Superior temporal gyrus (tissue), 1 donor: ENCODE results near the gene SLC22A17.
A peak's percentile ranks its signal among the peaks of the same experiment; 100 is the strongest.

Experiments used
- DNase-seq: peaks from one replicate; pipeline ENCODE4 v3.0.0-alpha.2; 2016; ENCODE audit errors: extremely low spot score

SLC22A17 gene

GRCh38 chr14:23362200-23362599 is 9.5 kb upstream of the SLC22A17 start:
- DNase-seq = peak; percentile 48

DNA sequence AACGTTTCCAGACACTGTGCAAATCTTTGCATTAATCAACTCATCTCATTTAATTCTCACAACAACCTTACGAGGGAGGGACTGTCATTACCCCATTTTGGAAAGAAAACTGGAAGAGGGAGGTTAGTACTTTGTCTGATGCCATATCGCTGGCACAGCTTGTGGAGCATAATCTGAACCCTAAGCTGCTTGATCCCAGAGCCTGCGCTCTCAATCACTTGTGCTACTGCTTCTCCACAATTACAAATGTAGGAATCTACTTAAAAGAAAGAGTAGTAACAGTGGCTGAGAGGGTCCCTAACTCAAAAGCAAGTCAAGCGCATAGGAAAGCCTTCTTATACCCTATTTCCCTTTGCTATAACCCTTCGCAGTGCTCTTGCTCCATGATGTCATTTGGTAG is 9.1 kb upstream of the SLC22A17 start:
- DNase-seq = no peak

DNA sequence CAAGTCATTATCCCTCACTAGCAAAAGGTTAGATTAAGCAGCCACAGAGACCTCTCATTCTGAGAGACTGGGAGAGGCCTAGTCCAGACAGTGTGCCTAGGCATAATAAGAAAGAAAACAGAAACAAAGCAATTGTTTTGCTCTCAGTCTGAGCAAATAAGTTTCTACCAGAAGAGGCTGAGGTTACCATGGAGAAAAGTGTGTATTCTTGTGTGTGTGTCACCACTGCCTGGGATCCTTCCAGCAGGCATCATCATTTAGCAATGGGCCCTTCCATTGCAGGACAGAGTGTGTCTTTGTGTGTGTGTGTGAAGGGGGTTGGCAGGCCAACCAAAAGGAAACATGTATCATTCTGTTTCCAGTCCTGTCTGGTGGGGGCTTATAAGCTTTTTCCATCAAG is 8.6 kb upstream of the SLC22A17 start:
- peak; percentile 77 for DNase-seq

DNA sequence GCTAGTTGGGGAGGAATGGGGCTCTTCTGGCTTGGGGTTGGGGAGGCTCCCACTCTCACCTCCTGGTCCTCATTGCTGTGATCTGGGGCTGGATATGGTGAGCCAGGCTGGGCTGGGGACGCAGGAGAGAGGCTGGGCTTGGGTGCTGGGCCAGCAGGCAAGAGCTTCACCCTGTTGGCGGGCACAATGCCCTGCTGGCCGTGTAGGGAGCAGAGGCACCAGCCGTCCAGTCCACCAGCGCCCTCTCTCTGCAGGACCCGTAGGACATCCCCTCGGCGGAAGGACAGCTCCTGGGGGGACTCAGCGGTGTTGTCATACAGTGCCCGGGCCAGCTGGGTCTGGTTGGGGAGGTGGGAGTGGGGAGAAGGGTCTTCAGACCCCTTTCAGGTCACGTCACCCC is 7.8 kb upstream of the SLC22A17 start:
- DNase-seq = peak; percentile 79

DNA sequence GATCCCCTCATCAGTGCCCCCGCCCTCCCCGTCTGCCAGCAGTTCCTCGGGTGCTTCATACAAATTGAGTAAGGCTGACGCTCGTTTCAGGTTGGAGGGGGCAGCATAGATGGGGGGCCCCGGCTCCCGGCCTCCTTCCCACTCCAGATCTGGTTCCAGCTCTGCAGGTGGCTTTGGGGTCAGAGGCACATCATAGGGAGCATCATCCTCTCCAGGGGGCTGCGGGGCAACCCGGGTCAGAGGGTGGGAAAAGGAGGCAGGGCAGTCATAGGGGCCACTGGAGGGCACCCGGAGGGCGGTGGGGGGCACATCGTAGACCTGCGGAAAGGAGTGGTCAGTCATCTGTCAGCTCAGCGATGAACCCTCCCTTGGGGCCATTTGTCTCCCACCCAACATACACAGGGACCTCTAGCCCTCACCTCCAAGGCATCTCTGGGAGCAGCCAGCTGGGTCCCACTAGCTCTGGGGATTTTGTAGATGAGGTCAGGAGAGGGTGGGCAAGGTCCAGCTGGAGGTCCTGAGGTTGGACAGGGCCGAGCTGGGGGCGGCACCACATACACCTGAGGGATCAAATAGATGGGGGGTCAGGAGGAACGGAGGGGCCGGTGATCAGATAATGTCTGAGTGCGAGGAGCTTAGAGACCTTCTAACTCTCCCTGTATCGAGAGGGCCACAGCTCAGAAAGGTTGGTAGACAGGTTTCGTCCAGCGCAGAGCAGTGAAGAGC is 7.2 kb upstream of the SLC22A17 start:
- DNase-seq = no peak

DNA sequence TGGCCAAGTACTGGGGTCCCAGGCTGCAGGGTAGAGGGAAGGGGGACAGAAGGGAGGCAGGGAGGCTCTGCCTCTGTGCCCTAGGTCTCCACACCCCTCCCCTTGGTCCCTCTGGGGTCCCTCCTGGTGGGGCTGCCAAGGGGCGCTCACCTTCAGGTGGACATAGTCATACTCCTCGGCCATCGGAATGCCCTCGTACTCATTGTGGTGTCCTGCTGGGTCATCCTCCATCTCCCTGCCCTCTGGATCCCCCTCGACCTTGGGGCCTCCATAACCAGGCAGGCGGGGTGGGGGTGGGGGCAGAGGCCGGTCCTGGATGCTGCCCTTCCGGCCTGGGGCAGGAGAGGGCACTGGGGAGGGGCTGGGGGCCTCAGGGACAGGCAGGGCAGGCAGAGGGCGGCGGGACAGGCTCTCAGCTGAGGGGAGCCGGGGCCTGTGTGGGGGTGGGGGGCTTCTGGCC is 6.5 kb upstream of the SLC22A17 start:
- DNase-seq = no peak

- DNase-seq = no peak
Measured at GRCh38 chr14:23358553-23359166, 6.0 kb upstream of the SLC22A17 start.

GRCh38 chr14:23358042-23358441 is 5.4 kb upstream of the SLC22A17 start:
- DNase-seq = no peak

DNA sequence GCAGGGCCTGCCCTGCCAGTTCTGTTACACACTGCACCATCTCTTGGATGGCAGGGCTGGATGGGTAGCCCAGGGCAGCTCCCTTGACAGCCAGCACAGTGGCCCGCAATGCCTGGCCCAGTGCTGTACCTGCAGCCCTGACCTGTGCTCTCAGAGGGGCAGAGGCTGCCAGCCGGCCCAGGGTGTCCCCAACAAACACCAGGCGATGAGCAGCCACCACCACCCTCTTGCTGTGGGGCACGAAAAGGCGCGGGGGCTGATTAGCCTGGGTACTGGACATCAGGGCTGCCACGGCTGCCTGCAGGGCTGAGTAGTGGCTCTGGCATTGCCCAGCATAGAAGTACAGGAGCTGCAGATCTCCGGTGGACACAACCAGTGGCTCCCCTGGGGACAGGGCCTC is 4.6 kb upstream of the SLC22A17 start:
- no peak for DNase-seq

- no peak for DNase-seq
Measured at GRCh38 chr14:23356662-23357061, 4.0 kb upstream of the SLC22A17 start.

GRCh38 chr14:23355871-23356435 is 3.3 kb upstream of the SLC22A17 start:
- no peak for DNase-seq

- DNase-seq = no peak
Measured at GRCh38 chr14:23354990-23355389, 2.3 kb upstream of the SLC22A17 start.

GRCh38 chr14:23353433-23353780 is 720 bp upstream of the SLC22A17 start:
- no peak for DNase-seq

GRCh38 chr14:23351681-23352505 is 794 bp downstream of the SLC22A17 start:
- DNase-seq = no peak

DNA sequence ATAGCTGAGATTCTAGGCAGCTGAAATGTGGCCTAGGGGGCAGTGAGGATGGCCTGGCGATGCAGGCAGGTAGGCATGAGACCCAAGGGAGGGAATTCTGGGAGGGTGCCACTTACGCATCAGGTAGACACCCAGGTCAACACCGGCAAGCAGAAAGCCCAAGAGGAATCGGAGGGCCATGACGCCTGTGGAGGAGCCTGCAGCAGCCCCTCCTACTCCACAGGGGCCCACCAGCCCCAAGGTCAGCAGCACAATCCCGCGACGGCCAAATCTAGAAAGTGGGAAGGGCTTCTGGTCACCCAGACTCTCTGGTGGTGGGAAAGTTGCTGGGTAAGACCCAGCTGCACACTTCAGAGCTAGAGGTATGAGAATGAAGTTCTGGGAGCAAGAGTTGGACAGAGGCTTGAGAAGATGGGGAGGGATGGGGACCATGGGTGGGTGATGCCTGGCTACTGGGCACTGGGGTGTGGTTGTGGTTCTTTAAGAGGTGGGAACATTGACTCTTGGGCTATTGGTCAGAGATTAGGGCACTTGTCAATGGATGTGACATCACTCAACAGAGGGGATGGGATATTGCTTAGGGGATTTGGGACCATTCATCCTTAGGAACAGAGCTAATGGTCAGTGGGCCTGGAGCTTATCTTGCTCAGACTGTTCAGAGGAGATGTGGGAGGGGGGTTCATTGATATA is 3.4 kb downstream of the SLC22A17 start:
- no peak for DNase-seq

DNA sequence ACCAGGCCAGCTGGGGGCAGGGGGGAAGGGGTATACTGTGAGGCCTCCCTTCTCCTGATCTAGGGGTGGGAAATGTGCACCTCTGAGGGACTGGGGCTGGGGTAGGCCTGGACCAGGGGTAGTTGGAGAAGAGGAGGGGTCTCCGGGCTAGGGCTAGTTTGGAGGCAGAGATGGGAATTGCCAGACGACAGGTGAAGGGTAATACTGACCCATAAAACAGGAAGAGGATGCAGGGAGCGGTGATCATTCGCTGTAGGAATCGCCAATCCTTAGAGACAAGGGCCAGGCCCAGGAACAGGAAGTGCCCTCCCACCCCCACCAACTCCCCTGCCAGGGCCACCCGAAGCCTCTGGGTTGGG is 4.4 kb downstream of the SLC22A17 start:
- no peak for DNase-seq

DNA sequence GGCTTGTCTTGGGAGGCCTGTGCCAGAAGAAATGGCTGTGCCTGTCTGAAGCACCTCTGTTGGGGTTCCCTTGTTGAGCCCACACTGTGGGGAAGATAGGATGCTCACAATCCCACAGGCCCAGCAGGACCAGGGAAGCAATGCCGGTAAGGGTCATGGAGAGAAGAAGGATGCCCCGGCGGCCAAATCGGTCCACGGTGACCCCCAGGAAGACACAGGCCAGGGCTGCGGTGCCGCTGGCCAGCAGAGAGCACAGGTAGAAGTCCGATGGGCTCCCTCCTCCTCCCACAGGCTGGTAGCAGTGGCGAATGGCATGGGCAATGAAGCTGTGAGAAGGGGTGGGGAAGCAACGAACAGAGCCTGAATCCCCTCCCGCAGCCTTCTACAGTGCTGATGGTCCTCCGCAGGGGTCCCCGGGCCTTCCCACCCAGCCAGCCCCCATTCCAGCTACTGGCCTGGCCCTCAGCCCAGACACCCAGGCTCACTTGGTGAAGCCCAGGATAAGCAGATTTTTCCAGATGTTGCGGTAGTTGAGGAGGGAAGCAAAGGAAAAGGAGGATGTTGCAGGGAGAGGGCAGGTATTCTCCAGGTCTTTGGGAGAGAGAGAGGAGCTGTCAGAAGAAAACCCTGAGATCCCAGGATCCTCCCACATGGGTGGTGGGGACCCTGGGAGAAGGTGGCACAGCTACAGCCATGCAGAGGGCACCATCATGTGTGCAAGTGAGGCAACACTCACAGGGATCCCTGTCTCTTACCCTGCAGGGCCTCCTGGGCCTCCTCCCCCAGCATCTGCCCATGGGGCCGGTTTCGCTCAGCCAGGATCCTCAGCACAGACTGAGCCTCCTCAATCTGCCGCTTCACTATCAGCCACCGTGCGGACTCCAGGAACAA is 5.0 kb downstream of the SLC22A17 start:
- no peak for DNase-seq

DNA sequence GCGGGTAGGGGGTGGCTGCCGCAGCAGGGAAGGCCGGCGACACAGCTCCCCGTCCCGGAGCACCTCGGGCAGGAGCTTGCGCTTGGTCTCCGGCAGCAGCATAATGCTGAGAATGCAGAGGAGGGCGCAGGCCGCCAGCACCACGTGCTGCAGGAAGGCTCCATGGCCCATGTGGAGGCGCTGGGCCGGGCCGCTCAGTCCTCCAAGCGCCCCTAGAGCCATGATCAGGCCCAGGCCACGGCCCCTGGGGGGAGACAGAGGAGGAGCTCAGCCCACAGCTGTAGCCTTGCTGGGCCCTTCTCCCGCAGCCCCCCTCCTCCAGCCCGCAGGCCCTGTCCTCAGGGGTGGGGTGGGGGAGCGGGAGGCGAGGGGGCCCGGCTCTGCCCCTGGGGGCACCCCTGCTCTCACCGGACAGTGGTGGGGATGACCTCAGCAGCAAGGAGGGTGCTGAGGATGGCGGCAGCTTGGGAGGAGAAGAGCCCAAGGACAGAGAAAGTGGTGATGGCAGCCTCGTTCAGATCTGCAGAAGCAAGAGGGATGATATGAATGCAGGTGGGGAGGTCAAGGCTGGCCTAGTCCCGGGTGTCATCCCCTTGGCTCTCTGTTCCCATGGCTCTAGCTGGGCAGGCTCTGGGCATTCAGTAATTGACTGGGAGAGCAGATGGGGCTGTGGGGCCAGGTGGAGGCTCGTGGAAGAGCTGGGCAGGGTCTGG is 5.8 kb downstream of the SLC22A17 start:
- no peak for DNase-seq

DNA sequence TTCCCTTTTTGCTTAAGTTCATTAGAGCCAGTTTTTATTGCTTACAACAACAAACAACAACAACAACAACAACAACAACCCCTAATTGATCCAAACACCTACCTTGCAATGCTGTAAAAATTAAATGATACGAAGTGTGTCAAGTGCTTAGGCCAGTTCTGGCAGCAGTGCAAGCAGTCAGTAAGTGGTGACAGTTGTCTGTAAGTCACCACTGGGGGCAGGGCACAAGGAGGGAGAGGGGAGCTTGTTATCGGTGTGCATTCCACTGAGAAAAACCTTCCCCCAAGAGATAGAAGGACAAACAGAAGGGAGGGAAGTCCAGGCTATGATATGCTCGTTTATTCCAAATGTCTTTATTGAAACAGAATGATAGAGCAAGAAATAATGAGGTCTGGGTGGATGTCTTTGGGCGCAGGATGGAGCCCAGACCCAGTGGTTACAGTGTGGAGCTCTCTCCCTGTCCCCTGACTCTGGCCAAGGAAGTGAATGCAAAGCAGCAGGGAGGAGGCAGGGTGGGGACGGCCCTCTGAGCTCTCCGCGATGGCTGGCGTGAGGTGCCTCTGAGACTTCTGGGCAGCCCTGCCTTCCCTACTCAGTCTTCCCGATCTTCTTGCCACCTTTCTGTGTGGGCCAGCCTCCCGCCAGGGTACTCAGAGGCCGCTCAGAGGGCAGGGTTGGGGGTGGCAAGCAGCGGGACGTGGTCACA is 6.5 kb downstream of the SLC22A17 start:
- no peak for DNase-seq

DNA sequence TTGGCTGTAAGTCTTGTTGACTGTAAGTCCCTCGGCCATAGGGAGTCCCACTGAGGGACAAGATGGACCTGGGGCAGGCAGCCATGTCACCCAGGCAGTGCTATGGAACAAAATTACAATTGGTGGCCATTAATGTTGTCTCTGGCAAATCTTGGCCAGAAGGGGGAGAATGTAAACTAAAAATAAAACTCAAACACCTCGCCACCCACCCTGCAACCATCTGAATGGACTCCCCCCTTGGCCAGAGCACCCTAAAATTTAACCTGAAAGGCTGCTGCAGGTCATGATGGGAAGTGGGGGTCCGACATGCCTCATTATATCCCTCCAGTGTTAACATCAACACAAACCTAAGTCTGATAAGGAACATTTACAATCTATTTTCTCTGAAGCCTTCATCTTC is 8.2 kb downstream of the SLC22A17 start:
- no peak for DNase-seq
